Renal cortex interstitium (tissue), 11 donors: ENCODE measurements around the gene SH2D2A. TPM values are rescaled to one million over a fixed set of nuclear protein-coding genes. Genes with fewer than 3 reads are reported as not detected.
A peak's percentile ranks its signal among the peaks of the same experiment; 100 is the strongest.

Experiments used
- DNase-seq, 11 donors: peaks; one replicate each; pipeline ENCODE4 v3.0.0-alpha.2; 2013; ENCODE audit warnings: low read depth in 9 of 11, low spot score in 4 of 11; ENCODE audit errors: extremely low read depth in 1 of 11
- polyA plus RNA-seq, 3 donors: library from polyadenylated mRNA; unstranded; fragments of 120-200 nt; gene quantifications; one replicate each; pipeline ENCODE4 v1.2.1, GENCODE V29; 2013; ENCODE audit not compliant: insufficient read length in 3 of 3

The SH2D2A gene
- polyA plus RNA-seq, 3 donors, result 0.47 to 1.5 (median 0.62) TPM

DNA sequence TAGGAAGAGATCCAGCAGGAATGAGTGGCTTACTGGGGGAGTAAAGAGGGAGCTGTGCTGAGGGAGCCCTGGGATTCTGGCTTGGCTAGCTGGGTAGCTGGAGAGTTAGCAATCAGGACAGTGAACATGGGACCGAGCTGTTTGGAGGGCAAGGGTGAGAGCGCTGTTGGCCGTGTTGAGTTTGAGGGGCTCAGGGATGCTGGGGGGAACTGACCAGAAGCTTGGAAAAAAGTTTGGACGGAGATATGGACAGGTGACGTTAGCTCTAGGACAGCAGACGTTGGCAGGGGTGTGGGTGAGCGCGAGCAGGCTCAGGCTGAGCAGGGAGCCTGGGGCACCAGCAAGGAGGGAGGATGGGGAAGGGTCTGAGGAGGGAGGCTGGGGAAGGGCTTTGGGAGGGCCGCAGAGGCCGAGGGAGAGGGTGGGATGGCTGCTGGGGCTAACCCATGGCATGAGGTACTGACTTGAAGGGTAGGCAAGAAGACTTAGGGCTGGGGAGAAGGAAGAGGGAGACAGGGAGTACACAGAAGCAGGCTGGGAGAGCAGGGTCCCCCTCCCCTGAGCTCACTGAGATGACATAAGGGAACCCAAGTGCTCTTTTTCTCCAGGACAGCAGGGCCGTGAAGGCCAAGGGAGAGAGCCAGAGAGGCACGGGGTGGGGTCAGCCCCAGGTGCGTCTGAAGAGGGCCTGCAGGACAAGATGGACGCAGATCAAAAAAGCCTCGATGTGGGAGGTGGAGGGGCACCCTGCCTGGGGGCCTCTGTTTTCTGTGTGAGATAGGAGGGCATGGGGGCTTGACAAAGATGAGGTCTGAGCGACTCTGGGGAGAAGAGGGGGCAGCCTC lies 8.2 kb downstream of the SH2D2A start:
- no peak for DNase-seq

DNA sequence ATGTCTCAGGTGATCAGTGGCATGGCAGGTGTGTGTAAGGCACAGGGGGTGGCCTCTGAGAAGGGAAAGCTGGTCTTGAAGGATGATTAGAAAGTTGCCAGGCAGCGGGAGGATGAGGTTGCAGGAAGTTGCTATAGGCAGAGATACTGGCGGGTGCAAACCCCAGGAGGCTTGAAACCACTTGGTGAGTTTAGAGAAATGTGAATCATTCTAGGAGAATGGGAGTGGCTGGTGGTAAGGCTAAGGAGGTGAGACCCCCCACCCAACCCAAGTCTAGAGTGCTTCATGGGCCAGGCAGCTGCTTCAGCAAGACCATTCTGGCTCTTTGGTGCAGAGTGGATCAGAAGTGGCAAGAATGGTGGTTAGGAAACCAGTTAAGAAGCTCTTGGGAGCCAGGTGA lies 9.0 kb downstream of the SH2D2A start:
- no peak for DNase-seq

DNA sequence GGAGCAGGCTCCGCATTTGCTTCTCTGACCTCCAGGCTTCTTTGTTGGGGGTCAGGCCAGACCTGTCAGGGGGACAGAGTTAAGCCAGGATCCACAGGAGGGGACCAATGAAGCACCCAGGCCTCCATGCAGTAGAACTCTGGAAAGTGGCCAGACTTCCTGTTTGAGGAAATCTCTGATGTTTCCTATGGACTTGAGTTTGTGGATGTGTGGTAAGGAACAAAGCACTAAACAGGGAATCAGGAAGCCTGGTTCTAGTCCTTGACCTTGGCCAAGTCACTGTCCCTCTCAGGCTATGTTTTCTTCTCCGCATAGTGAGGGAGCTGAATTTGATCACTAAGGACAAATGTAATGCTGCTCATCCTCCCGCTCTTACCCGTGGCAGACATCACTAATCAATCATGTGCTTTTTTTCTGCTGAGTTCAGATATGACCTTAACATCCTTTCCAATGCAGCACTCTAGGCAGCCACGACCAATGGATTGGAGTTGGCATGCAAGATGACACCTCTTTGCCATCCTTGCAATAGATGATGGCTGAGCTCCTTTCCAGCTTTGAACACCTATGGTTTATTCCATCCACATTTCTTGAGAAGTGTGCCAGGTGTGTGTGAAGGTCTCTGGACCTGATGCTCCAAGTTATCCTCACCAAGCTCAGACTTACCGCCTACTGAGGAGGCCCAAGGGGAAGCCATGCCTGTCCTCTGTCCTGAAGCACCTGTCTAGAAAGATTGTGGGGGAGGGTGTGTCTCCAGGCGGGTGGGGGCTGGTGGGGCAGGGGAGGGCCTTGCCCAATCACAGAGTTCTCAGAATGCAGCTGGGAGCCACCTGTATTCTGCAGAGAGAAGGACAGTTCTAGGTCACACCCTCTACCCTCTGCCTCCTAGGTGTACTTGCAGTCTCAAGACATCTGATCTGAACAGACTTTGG lies 9.9 kb downstream of the SH2D2A start:
- no peak for DNase-seq

- peak in 9 of 11 donors; percentile 55 to 85 (median 73) for DNase-seq
Observed at GRCh38 chr1:156805766-156806511, 10.7 kb downstream of the SH2D2A start.

DNA sequence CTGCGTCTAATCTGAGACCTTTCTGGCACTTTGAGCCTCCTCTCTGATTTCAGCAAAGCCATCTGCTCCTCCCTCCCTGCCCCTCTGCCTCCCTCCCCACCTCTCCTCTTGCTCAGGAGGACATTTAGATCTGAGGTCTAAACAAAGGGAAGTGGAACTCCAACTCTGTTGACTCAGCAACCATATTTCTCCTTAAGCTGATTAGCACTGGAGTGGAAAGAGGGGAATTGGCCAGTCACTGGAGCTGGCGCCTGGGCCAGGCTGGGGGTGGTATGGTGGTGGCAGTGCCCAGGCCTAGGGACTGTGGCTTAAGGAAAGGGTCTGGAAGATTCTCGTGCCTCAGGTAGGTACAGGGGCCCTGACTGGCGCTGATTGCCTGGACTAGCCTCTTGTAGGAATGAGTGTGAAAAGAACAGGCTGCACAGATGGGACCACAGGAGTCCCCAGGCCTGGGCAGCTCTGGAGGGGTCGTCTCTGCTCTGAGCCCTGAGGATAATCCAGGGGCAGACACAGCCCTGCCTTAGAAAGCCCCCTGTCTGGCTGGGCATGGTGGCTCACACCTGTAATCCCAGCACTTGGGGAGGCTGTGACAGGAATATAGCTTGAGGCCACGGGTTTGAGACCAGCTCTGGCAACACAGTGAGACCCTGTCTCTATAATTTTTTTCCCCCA lies 11.9 kb downstream of the SH2D2A start:
- no peak for DNase-seq

DNA sequence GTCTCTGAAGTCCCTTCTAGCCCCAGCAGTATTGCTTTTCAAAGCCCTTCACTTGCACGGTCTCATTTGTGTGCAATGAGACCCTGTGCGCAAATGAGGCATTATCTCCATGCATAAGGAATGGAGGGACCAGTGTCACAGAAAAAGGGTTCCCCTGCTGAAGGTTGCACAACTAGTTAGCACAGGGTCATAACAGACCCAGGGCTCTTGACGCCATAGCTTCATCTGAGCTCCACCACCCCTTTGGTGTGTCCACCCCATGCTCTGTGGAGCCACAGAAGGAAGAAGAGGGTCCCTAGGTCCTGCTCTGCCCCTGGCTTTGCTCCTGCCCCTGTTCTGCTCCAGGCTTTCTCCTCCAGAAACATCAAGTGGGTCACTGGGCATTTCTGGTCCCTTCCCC lies 12.6 kb downstream of the SH2D2A start:
- no peak for DNase-seq

DNA sequence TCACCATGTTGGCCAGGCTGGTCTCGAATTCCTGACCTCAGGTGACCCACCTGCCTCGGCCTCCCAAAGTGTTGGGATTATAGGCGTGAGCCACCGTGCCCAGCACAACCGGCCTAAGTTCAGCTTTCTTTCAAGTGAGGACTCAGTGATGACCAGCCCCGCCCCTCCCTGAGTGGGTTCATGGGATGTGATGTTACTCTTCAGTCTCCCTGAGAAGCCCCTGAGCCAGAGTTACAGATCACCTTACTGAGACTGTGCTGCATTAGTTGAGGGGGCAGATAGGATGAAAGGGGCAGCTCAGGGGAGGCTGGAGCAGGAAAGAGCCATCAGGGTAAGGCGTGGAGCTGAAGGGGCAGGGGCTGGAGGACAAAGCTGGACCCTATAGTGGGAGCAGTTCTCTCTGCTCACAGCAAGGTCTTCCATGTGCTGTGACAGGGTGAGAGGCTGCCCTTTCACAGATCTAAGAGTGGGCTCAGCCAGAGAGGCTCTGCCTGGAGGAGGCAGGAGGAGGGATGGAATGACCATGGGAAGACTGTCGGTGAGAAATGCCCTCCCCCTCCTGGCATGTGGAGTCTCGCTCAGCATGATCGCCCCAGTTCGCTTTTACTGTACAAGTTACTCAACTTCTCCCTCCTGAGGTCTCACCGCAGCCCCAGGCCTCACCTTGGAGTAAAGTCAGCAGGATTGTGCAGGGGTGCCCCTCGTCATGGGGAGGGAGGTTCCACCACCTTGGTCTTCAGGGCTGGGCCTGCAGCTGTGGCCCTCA lies 13.4 kb downstream of the SH2D2A start:
- DNase-seq, result no peak

- DNase-seq, result no peak
Observed at GRCh38 chr1:156802421-156802935, 14.2 kb downstream of the SH2D2A start.

- DNase-seq, result no peak
Observed at GRCh38 chr1:156801409-156802121, 15.1 kb downstream of the SH2D2A start.

- DNase-seq, result peak in 1 of 11 donors; percentile 53
Observed at GRCh38 chr1:156797212-156797871, 19.3 kb downstream of the SH2D2A start.

- no peak for DNase-seq
Observed at GRCh38 chr1:156796340-156797097, 20.1 kb downstream of the SH2D2A start.

DNA sequence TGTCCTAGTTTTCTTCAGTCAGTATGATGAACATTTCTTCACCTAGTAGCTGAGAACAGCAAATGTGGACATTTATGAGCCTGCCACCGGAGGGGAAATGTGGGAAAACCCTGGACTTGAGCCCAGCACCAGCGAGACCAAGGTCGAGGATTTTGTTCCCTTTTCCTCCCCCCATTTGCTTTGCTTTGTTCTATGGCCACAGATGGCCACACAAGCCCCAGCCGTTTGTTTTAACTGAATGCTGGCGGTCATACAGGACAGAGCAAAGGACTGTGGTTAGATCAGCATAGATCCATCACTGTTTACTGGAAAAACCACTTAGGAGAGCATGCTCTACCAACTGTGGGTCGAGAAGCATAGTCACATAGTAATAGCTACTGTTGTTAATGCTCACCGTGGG lies 20.9 kb downstream of the SH2D2A start:
- DNase-seq, result no peak

DNA sequence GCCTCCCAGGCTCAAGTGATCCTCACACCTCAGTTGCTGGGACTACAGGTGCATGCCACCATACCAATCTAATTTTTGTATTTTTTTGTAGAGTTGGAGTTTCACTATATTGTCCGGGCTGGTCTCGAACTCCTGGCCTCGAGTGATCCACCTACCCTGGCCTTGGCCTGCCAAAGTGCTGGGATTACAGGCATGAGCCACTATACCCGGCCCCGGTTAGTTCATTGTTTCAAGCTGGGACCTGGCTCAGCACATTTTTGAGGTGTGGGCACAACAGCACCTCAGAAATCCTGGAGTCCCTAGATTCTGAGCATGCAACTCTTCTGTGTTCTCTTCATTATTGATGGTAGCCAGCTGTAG lies 21.3 kb downstream of the SH2D2A start:
- DNase-seq, result no peak

GRCh38 chr1:156794506-156795373 lies 21.9 kb downstream of the SH2D2A start:
- no peak for DNase-seq

- no peak for DNase-seq
Observed at GRCh38 chr1:156789621-156790318, 26.9 kb downstream of the SH2D2A start.
